ENCODE results near the gene CFAP210.
"Not testable (repeated sequence)": the region's sequence is repeated elsewhere in the genome, so short reads cannot be mapped to it uniquely, and the experiment has no call there.

Gene CFAP210

GRCh38 chr2:169613876-169614275 is 80.3 kb downstream of the CFAP210 start:
- no peak for DNase-seq

- no peak for DNase-seq
These were observed 84.9 kb downstream of the CFAP210 start for GRCh38 chr2:169609264-169609663.

- DNase-seq: no peak
These were observed 94.6 kb downstream of the CFAP210 start for GRCh38 chr2:169599568-169599967.

GRCh38 chr2:169598982-169599381 is 95.2 kb downstream of the CFAP210 start:
- no peak for DNase-seq

- DNase-seq: not testable (repeated sequence)
These were observed 97.7 kb downstream of the CFAP210 start for GRCh38 chr2:169596546-169596945.
